ENCODE results near the gene EPM2A. TPM values are rescaled to one million over a fixed set of nuclear protein-coding genes. Genes with fewer than 3 reads are reported as not detected.

EPM2A gene
- total RNA-seq, 2 experiments from 2014 or later: 34.9 to 39.2 TPM

GRCh38 chr6:145673504-145673903 is 61.8 kb downstream of the EPM2A start:
- no peaks in the 10 kb centered on the region for H3K4me1 ChIP-seq (ENCODE audit: insufficient read depth, low read length, poor library complexity, severe bottlenecking)
- H3K4me2 ChIP-seq (ENCODE audit: low read length): no peak overlapping the region
- no peak overlapping the region for H3K27ac ChIP-seq (ENCODE audit: low read depth, low read length, poor library complexity, severe bottlenecking)
- DNase-seq (ENCODE audit: low spot score): no peak
- no peaks in the 10 kb centered on the region for H3K79me2 ChIP-seq (ENCODE audit: insufficient read depth, low read depth, low read length)
- no peak overlapping the region for H2AFZ ChIP-seq (ENCODE audit: low read length)
- ChIA-PET POLR2A (interaction anchor here (0.6 kb wide), 1 partner anchor 1608 kb away, joined by 3 read pairs; no protein-coding TSS in a partner anchor), CTCF (ENCODE audit: unreplicated experiment) (no interaction called here)
- H4K20me1 ChIP-seq (ENCODE audit: insufficient read depth, low read length): no peaks in the 10 kb centered on the region
- intact Hi-C loops (cut with micrococcal nuclease; ENCODE audit: unreplicated experiment): no loop called here
- no peaks in the 10 kb centered on the region for H3K9me2 ChIP-seq (ENCODE audit: insufficient read depth, low read length)
- no peaks in the 10 kb centered on the region for H3K9me3 ChIP-seq (ENCODE audit: low read length)
- no peak for TF ChIP-seq EZH2phosphoT487 (IDR thresholded peaks at IDR 0.05; ENCODE audit: borderline replicate concordance, low read depth, low read length)
- TF ChIP-seq CTCF (conservative IDR thresholded peaks at IDR 0.05; ENCODE audit: low read length): no peak
- H3K36me3 ChIP-seq (ENCODE audit: insufficient read depth, low read length): peaks cover 16% of the 10 kb centered on the region
- no TSS peak for BruUV-seq (replicated peaks)
- no peak overlapping the region for H3K4me3 ChIP-seq (ENCODE audit: low read depth, low read length, poor library complexity, severe bottlenecking)

GRCh38 chr6:145670311-145670710 is 65.0 kb downstream of the EPM2A start:
- Histone ChIP-seq H3K4me3 (ENCODE audit: low read depth, low read length, poor library complexity, severe bottlenecking) (no peak overlapping the region), H3K79me2 (ENCODE audit: insufficient read depth, low read depth, low read length) (no peaks in the 10 kb centered on the region), H3K4me1 (ENCODE audit: insufficient read depth, low read length, poor library complexity, severe bottlenecking) (no peaks in the 10 kb centered on the region), H4K20me1 (ENCODE audit: insufficient read depth, low read length) (no peaks in the 10 kb centered on the region), H3K36me3 (ENCODE audit: insufficient read depth, low read length) (peaks cover 16% of the 10 kb centered on the region), H3K4me2 (ENCODE audit: low read length) (no peak overlapping the region), H3K9me2 (ENCODE audit: insufficient read depth, low read length) (no peaks in the 10 kb centered on the region), H3K9me3 (ENCODE audit: low read length) (no peaks in the 10 kb centered on the region), H2AFZ (ENCODE audit: low read length) (no peak overlapping the region), H3K27ac (ENCODE audit: low read depth, low read length, poor library complexity, severe bottlenecking) (no peak overlapping the region)
- DNase-seq (ENCODE audit: low spot score): no peak
- no peak for TF ChIP-seq CTCF (conservative IDR thresholded peaks at IDR 0.05; ENCODE audit: low read length)
- TF ChIP-seq EZH2phosphoT487 (IDR thresholded peaks at IDR 0.05; ENCODE audit: borderline replicate concordance, low read depth, low read length): no peak
- no TSS peak for BruUV-seq (replicated peaks)
- ChIA-PET POLR2A (no interaction called here), CTCF (ENCODE audit: unreplicated experiment) (no interaction called here)
- intact Hi-C loops (cut with micrococcal nuclease; ENCODE audit: unreplicated experiment): no loop called here

- CTCF ChIA-PET (ENCODE audit: unreplicated experiment): no interaction called here
- intact Hi-C loops (cut with micrococcal nuclease; ENCODE audit: unreplicated experiment): no loop called here
- BruUV-seq (replicated peaks): no TSS peak
Measured at GRCh38 chr6:145669627-145670034, 65.7 kb downstream of the EPM2A start.

More at GRCh38 chr6:145669627-145670034, 65.7 kb downstream of the EPM2A start:
- TF ChIP-seq EZH2phosphoT487 (IDR thresholded peaks at IDR 0.05; ENCODE audit: borderline replicate concordance, low read depth, low read length) (no peak), CTCF (conservative IDR thresholded peaks at IDR 0.05; ENCODE audit: low read length) (no peak)
- no peaks in the 10 kb centered on the region for H3K9me3 ChIP-seq (ENCODE audit: low read length)
- DNase-seq (ENCODE audit: low spot score): no peak
- no peaks in the 10 kb centered on the region for H3K79me2 ChIP-seq (ENCODE audit: insufficient read depth, low read depth, low read length)
- no peaks in the 10 kb centered on the region for H3K9me2 ChIP-seq (ENCODE audit: insufficient read depth, low read length)
- H2AFZ ChIP-seq (ENCODE audit: low read length): no peak overlapping the region
- no peaks in the 10 kb centered on the region for H4K20me1 ChIP-seq (ENCODE audit: insufficient read depth, low read length)
- peaks cover 16% of the 10 kb centered on the region for H3K36me3 ChIP-seq (ENCODE audit: insufficient read depth, low read length)
- no peak overlapping the region for H3K4me3 ChIP-seq (ENCODE audit: low read depth, low read length, poor library complexity, severe bottlenecking)
- no peaks in the 10 kb centered on the region for H3K4me1 ChIP-seq (ENCODE audit: insufficient read depth, low read length, poor library complexity, severe bottlenecking)
- H3K27ac ChIP-seq (ENCODE audit: low read depth, low read length, poor library complexity, severe bottlenecking): no peak overlapping the region
- POLR2A ChIA-PET: no interaction called here
- H3K4me2 ChIP-seq (ENCODE audit: low read length): no peak overlapping the region

All from OCI-LY7 (cell line).